Right lobe of liver (tissue), 6 donors: ENCODE measurements around the gene DIPK1A. TPM values are rescaled to one million over a fixed set of nuclear protein-coding genes. Genes with fewer than 3 reads are reported as not detected.

Source experiments
- ATAC-seq, 4 donors: fragments of 200-7000 bp; cut with Tn5 transposase; one replicate each; pipeline ENCODE4 v1.9.1; 2020; ENCODE audit warnings: mild to moderate bottlenecking in 4 of 4, moderate library complexity in 4 of 4
- DNase-seq, 3 donors: peaks; one replicate each; pipeline ENCODE4 v3.0.0-alpha.2; 2020
- H3K27ac ChIP-seq, 3 donors: fragments of 200-600 bp; one replicate each; pipeline ENCODE4 v1.8.0; 2022
- H3K27me3 ChIP-seq, 2 donors: fragments of 200-600 bp; one replicate each; pipeline ENCODE4 v1.8.0; 2022
- H3K36me3 ChIP-seq, 4 donors: fragments of 200-600 bp; sonication (generic) in 1 of 4; one replicate each; pipeline versions ENCODE4 v1.5.1 to v1.8.0; 2017 to 2022; ENCODE audit warnings: control low read depth in 1 of 4
- H3K4me1 ChIP-seq, 4 donors: fragments of 200-600 bp; sonication (generic) in 1 of 4; one replicate each; pipeline versions ENCODE4 v1.5.1 to v1.8.0; 2017 to 2022; ENCODE audit warnings: control low read depth in 1 of 4
- H3K4me3 ChIP-seq, 3 donors: fragments of 200-600 bp; one replicate each; pipeline ENCODE4 v1.8.0; 2022
- H3K9me3 ChIP-seq, 4 donors: fragments of 200-600 bp; sonication (generic) in 1 of 4; one replicate each; pipeline versions ENCODE4 v1.5.1 to v1.8.0; 2017 to 2022; ENCODE audit warnings: control low read depth in 1 of 4
- CTCF ChIP-seq, 4 donors: fragments of 200-600 bp in 3 of 4; fragments of 450-650 bp in 1 of 4; IDR thresholded peaks; one replicate each; pipeline versions ENCODE4 v1.5.1 to v1.8.0; 2016 to 2022; ENCODE audit warnings: antibody characterized with exemption in 4 of 4, mild to moderate bottlenecking in 2 of 4
- POLR2A ChIP-seq: fragments of 450-650 bp; IDR thresholded peaks from one replicate; pipeline ENCODE4 v1.6.1; 2017; ENCODE audit warnings: antibody characterized with exemption, mild to moderate bottlenecking
- WGBS: methylation state at CpG from one replicate; pipeline ENCODE4 v1.1.6; 2018; ENCODE audit warnings: low coverage, low lambda C conversion rate; ENCODE audit not compliant: insufficient coverage; ENCODE audit errors: missing lambda C conversion rate; 5-methylcytosine and 5-hydroxymethylcytosine counted together
- intact Hi-C, 2 donors: fragments of 100-400 bp; cut with DNase I; formaldehyde crosslinking; loops; one replicate each; pipeline versions ENCODE4 v1.11.2 to v1.14.1; 2022
- total RNA-seq, 6 experiments: library from RNA; depleted of rRNA in 2 of 6; stranded (reverse); fragments of >200 nt in 2 of 6; fragmentation: NEBNext Ultra II Directional in 3 of 6; extraction: Animal tissue kit (Norgen Biotek cat#: 25700) in 3 of 6; gene quantifications; one replicate each; pipeline versions ENCODE4 v1.1.0 to v1.2.4, GENCODE V29; 2016 to 2023
- donor health status: DM: no; HTN: yes; CAD: no.
- donor health status: DM: no; HTN: no; CAD: no.
- donor health status: DM: no; HTN: no; CAD: no.
- donor health status: DM: no; HTN: yes; CAD: no.
- donor health status: DM: no; HTN: yes; CAD: no.

DIPK1A gene
- total RNA-seq, 6 experiments from 2014 or later = 10.8 to 25.3 (median 15.1) TPM

- ATAC-seq = no peak
- intact Hi-C loops = no loop called here
- 95% methylated on average over 8 of the region's 8 CpGs for WGBS
Observed at GRCh38 chr1:92843429-92844352, 117.6 kb downstream of the DIPK1A start.

GRCh38 chr1:92843046-92843423 is 118.2 kb downstream of the DIPK1A start:
- Histone ChIP-seq H3K27ac (no peak overlapping the region), H3K4me3 (no peak overlapping the region), H3K27me3 (no peaks in the 10 kb centered on the region), H3K36me3 (peaks cover 0 to 61% (median 40%) of the 10 kb centered on the region in 4 donors), H3K4me1 (peaks cover 0 to 13% (median 3%) of the 10 kb centered on the region in 4 donors), H3K9me3 (no peaks in the 10 kb centered on the region)
- ATAC-seq (no peak), DNase-seq (no peak)
- TF ChIP-seq POLR2A = no peak
- no peak for TF ChIP-seq CTCF (IDR thresholded peaks at IDR 0.05)
- intact Hi-C loops = no loop called here
- 42% methylated on average over 2 of the region's 2 CpGs for WGBS

More at GRCh38 chr1:92843429-92844352, 117.6 kb downstream of the DIPK1A start:
- no peak overlapping the region for H3K27ac ChIP-seq
- no peaks in the 10 kb centered on the region for H3K9me3 ChIP-seq
- DNase-seq = no peak
- H3K4me1 ChIP-seq = peaks cover 0 to 13% (median 3%) of the 10 kb centered on the region in 4 donors
- H3K36me3 ChIP-seq = peaks cover 0 to 55% (median 38%) of the 10 kb centered on the region in 4 donors
- H3K4me3 ChIP-seq = no peak overlapping the region
- TF ChIP-seq CTCF (IDR thresholded peaks at IDR 0.05) = no peak
- TF ChIP-seq POLR2A = no peak
- H3K27me3 ChIP-seq = no peaks in the 10 kb centered on the region

DNA sequence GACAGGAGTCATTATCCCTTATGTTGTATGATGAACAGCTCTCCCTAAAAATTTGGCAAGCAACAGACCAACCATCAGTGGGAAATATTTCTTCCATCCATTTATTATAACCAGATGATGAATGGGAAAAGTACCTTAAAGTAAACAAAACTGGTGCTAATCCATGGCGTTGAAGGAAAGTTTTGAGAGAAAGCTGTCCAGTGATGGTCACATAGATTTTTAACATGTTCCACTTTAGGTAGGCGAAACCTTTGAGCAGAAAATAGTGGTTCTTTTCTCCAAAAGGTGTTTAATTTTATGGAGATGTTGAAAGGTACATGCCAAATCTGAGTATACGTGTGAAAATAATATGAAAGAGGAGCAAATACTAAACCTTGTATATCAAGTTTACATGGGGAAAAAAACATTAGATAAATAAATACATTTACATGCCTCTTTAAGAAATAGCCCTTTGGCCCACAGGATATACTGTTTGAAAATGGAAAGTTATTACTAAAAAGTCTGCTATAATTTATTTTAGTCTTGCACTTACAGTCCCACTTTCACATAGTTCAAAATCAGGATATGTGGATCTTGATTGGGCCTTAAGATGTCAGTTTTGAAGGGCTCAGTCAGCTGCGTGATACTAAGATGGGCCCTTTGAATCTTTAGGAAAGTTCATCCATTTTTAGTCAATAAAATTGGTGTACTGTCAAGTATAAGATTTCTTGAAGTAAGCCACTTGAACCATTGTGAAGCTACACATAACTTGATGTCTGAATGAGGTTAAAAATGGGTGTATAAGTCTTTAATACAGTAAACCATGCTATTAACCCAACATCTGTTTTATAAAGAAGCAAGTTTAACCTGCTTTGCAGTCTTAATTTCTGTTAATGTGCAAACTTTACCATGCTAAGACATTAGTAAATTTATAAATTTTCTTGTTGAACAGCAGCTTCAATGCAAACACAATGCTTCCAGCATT is 118.9 kb downstream of the DIPK1A start:
- H3K36me3 ChIP-seq = peaks cover 0 to 68% (median 44%) of the 10 kb centered on the region in 4 donors
- H3K27me3 ChIP-seq = no peaks in the 10 kb centered on the region
- no peak overlapping the region for H3K27ac ChIP-seq
- H3K4me1 ChIP-seq = peaks cover 0 to 20% (median 3%) of the 10 kb centered on the region in 4 donors
- ATAC-seq (no peak), DNase-seq (no peak)
- no peaks in the 10 kb centered on the region for H3K9me3 ChIP-seq
- intact Hi-C loops = no loop called here
- TF ChIP-seq POLR2A (no peak), CTCF (IDR thresholded peaks at IDR 0.05) (no peak)
- H3K4me3 ChIP-seq = no peak overlapping the region
- WGBS = 87% methylated on average over 4 of the region's 4 CpGs

DNA sequence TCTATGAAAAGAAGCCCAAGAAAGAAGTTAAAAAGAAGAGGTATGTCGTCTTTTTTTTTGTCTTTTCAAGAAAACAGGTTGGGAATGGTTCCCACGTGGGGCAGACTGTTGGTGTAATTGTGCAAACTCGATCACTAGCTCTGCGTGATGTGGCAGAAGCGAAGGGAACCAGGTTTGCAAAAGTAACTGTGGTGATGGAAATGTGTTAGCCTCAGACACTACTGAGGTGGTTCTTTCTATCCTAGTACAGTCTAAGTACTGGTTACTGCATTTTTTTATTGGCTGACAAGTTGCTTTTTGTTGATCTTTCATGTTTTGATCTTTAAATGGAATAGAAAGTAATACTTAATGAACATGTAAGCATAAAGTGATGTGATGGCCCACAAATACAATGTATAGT is 120.7 kb downstream of the DIPK1A start:
- Histone ChIP-seq H3K4me1 (peaks cover 0 to 20% (median 3%) of the 10 kb centered on the region in 4 donors), H3K9me3 (no peaks in the 10 kb centered on the region), H3K27ac (no peak overlapping the region), H3K36me3 (peaks cover 0 to 85% (median 51%) of the 10 kb centered on the region in 4 donors), H3K27me3 (no peaks in the 10 kb centered on the region), H3K4me3 (no peak overlapping the region)
- 14% methylated on average over 2 of the region's 5 CpGs for WGBS
- intact Hi-C loops = no loop called here
- ATAC-seq (no peak), DNase-seq (no peak)
- TF ChIP-seq CTCF (IDR thresholded peaks at IDR 0.05) = no peak
